ENCODE measurements around the gene CASP14.

The CASP14 gene

GRCh38 chr19:15022752-15023151 is 26.5 kb upstream of the CASP14 start:
- no peaks in the 10 kb centered on the region for H4K20me1 ChIP-seq (ENCODE audit: insufficient read depth, low read length)
- no peaks in the 10 kb centered on the region for H3K9me3 ChIP-seq (ENCODE audit: low read length)
- no peak overlapping the region for H3K27ac ChIP-seq (ENCODE audit: low read depth, low read length, poor library complexity, severe bottlenecking)
- H3K27me3 ChIP-seq (ENCODE audit: insufficient read depth, low read length), result no peaks in the 10 kb centered on the region; the same call in 1 of the 2 replicates
- H3F3A ChIP-seq (ENCODE audit: insufficient read depth, low read length), result no peaks in the 10 kb centered on the region
- TF ChIP-seq EZH2 (IDR thresholded peaks at IDR 0.05; ENCODE audit: borderline replicate concordance, low read length), result no peak
- TF ChIP-seq CTCF (IDR thresholded peaks at IDR 0.05; ENCODE audit: low read length), result no peak
- no peaks in the 10 kb centered on the region for H3K36me3 ChIP-seq (ENCODE audit: insufficient read depth, low read length)
- no peaks in the 10 kb centered on the region for H3K79me2 ChIP-seq (ENCODE audit: insufficient read depth, low read length)
- H3K4me3 ChIP-seq (ENCODE audit: low read depth, low read length, poor library complexity, severe bottlenecking), result no peak overlapping the region
- no peak overlapping the region for H3K4me2 ChIP-seq (ENCODE audit: low read length)
- no peaks in the 10 kb centered on the region for H3K9me2 ChIP-seq (ENCODE audit: low read depth, low read length)
- no peaks in the 10 kb centered on the region for H3K4me1 ChIP-seq (ENCODE audit: insufficient read depth, low read length, severe bottlenecking)
- no peak overlapping the region for H3K9ac ChIP-seq (ENCODE audit: low read length)
- no peak overlapping the region for H2AFZ ChIP-seq (ENCODE audit: low read length)

- no peaks in the 10 kb centered on the region for H3K9me2 ChIP-seq (ENCODE audit: low read depth, low read length)
- H3K36me3 ChIP-seq (ENCODE audit: insufficient read depth, low read length), result no peaks in the 10 kb centered on the region
- no peaks in the 10 kb centered on the region for H3K4me1 ChIP-seq (ENCODE audit: insufficient read depth, low read length, severe bottlenecking)
- H3K27ac ChIP-seq (ENCODE audit: low read depth, low read length, poor library complexity, severe bottlenecking), result no peak overlapping the region
- no peaks in the 10 kb centered on the region; the same call in 1 of the 2 replicates for H3K27me3 ChIP-seq (ENCODE audit: insufficient read depth, low read length)
- no peak overlapping the region for H3K9ac ChIP-seq (ENCODE audit: low read length)
- no peaks in the 10 kb centered on the region for H3K79me2 ChIP-seq (ENCODE audit: insufficient read depth, low read length)
- H3K4me2 ChIP-seq (ENCODE audit: low read length), result no peak overlapping the region
- H3K9me3 ChIP-seq (ENCODE audit: low read length), result no peaks in the 10 kb centered on the region
- no peaks in the 10 kb centered on the region for H4K20me1 ChIP-seq (ENCODE audit: insufficient read depth, low read length)
- H3F3A ChIP-seq (ENCODE audit: insufficient read depth, low read length), result no peaks in the 10 kb centered on the region
- TF ChIP-seq EZH2 (IDR thresholded peaks at IDR 0.05; ENCODE audit: borderline replicate concordance, low read length) (no peak), CTCF (IDR thresholded peaks at IDR 0.05; ENCODE audit: low read length) (peak; percentile 44; the same call in 1 of the 2 replicates)
- no peak overlapping the region for H3K4me3 ChIP-seq (ENCODE audit: low read depth, low read length, poor library complexity, severe bottlenecking)
- no peak overlapping the region for H2AFZ ChIP-seq (ENCODE audit: low read length)
Observed at GRCh38 chr19:15025217-15025616, 24.1 kb upstream of the CASP14 start.

GRCh38 chr19:15028490-15028889 is 20.8 kb upstream of the CASP14 start:
- Histone ChIP-seq H3K79me2 (ENCODE audit: insufficient read depth, low read length) (no peaks in the 10 kb centered on the region), H3K9me3 (ENCODE audit: low read length) (no peaks in the 10 kb centered on the region), H4K20me1 (ENCODE audit: insufficient read depth, low read length) (no peaks in the 10 kb centered on the region), H3K9ac (ENCODE audit: low read length) (no peak overlapping the region), H3K9me2 (ENCODE audit: low read depth, low read length) (no peaks in the 10 kb centered on the region), H3K4me1 (ENCODE audit: insufficient read depth, low read length, severe bottlenecking) (no peaks in the 10 kb centered on the region), H3F3A (ENCODE audit: insufficient read depth, low read length) (no peaks in the 10 kb centered on the region), H3K36me3 (ENCODE audit: insufficient read depth, low read length) (no peaks in the 10 kb centered on the region), H3K4me3 (ENCODE audit: low read depth, low read length, poor library complexity, severe bottlenecking) (no peak overlapping the region), H3K27ac (ENCODE audit: low read depth, low read length, poor library complexity, severe bottlenecking) (no peak overlapping the region), H3K4me2 (ENCODE audit: low read length) (no peak overlapping the region), H3K27me3 (ENCODE audit: insufficient read depth, low read length) (no peaks in the 10 kb centered on the region; the same call in 1 of the 2 replicates), H2AFZ (ENCODE audit: low read length) (no peak overlapping the region)
- TF ChIP-seq EZH2 (IDR thresholded peaks at IDR 0.05; ENCODE audit: borderline replicate concordance, low read length) (no peak), CTCF (IDR thresholded peaks at IDR 0.05; ENCODE audit: low read length) (no peak)
